Left lung (tissue), 10 donors: ENCODE measurements around the gene DDX49. TPM values are rescaled to one million over a fixed set of nuclear protein-coding genes. Genes with fewer than 3 reads are reported as not detected.
"Not testable (repeated sequence)": the region's sequence is repeated elsewhere in the genome, so short reads cannot be mapped to it uniquely, and the experiment has no call there.

Experiments
- ATAC-seq: fragments of 200-7000 bp; cut with Tn5 transposase; one replicate; pipeline ENCODE4 v1.9.1; 2020; ENCODE audit warnings: moderate library complexity
- DNase-seq, 4 donors: peaks; one replicate each; pipeline ENCODE4 v3.0.0-alpha.2; 2013 to 2020
- H3K27ac ChIP-seq, 2 donors: fragments of 200-600 bp; sonication (generic) in 1 of 2; one replicate each; pipeline versions ENCODE4 v1.5.0 to v1.8.0; 2020 to 2021
- H3K27me3 ChIP-seq, 2 donors: fragments of 200-600 bp; sonication (generic) in 1 of 2; one replicate each; pipeline versions ENCODE4 v1.5.0 to v1.8.0; 2020 to 2021
- H3K36me3 ChIP-seq, 2 donors: fragments of 200-600 bp; sonication (generic) in 1 of 2; one replicate each; pipeline versions ENCODE4 v1.5.0 to v1.8.0; 2020 to 2021
- H3K4me1 ChIP-seq, 2 donors: fragments of 200-600 bp; one replicate each; pipeline ENCODE4 v1.8.0; 2021
- H3K4me3 ChIP-seq, 2 donors: fragments of 200-600 bp; sonication (generic) in 1 of 2; one replicate each; pipeline versions ENCODE4 v1.5.0 to v1.8.0; 2020 to 2021; ENCODE audit warnings: mild to moderate bottlenecking in 1 of 2
- H3K9me3 ChIP-seq, 2 donors: fragments of 200-600 bp; sonication (generic) in 1 of 2; one replicate each; pipeline versions ENCODE4 v1.5.0 to v1.8.0; 2020 to 2021
- intact Hi-C, 2 donors: fragments of 100-400 bp; cut with DNase I; formaldehyde crosslinking; loops; one replicate each; pipeline versions ENCODE4 v1.11.2 to v1.14.2; 2022
- polyA plus RNA-seq, 6 donors: library from polyadenylated mRNA; unstranded; fragments of 120-200 nt; gene quantifications; one replicate each; pipeline ENCODE4 v1.2.1, GENCODE V29; 2013; ENCODE audit not compliant: insufficient read length in 6 of 6
- total RNA-seq, 2 donors: library from RNA; stranded (reverse); fragmentation: NEBNext Ultra II Directional; extraction: Animal tissue kit (Norgen Biotek cat#: 25700); gene quantifications; one replicate each; pipeline ENCODE4 v1.2.1, GENCODE V29; 2021
- TF ChIP-seq, protein P1 (sequence below), 2 donors: fragments of 200-600 bp; sonication (generic) in 1 of 2; IDR thresholded peaks; one replicate each; pipeline versions ENCODE4 v1.5.0 to v1.8.0; 2021; ENCODE audit warnings: antibody characterized with exemption in 2 of 2
- donor health status: DM: no; HTN: yes; CAD: no.
- donor health status: DM: no; HTN: no; CAD: no.

The DDX49 gene
- total and polyA plus RNA-seq, 8 donors: 33.5 to 51.8 (median 42.4) TPM

DNA sequence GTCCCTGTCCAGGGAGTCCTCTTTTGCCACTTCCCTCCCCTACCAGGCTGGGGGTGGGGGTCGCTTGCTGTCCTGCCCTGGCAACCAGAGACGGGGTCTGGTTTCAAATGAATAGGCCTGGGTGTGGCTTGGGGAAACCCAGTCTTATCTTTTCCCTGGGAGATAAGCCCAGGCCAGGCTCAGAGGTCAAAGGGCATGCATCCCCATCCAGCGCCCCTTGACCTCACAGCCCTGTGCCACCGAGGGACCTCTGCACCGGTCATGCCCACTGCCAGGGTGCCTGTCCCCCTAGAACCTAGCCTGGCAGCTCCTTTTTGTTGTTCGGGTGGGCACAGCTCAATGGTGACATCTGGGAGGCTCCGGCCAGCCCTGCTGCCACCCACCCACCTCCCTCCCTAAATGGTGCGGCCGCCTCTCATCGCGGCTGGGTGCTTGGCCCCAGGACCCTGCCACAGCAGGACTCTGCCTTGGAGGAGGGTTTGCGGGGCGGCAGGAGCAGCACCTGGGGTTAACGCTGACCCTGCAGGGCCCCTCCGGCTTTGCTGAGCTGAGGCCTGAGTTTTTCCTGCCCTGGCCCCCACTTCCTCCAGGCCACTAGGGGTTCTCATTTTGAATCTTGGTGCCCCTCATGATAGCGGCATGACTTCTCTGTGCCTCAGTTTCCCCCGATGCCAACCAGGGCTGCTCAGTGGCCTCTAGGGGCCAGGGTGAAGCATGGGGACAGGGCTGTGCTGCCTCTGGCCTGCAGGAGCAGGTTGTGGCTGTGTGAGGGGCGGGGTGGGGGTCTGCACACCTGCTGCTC, 20.7 kb upstream of the DDX49 start:
- no peak for ATAC-seq
- Histone ChIP-seq H3K9me3 (no peaks in the 10 kb centered on the region), H3K4me1 (peaks cover 0 to 16% of the 10 kb centered on the region in 2 donors), H3K36me3 (peaks cover 0 to 51% of the 10 kb centered on the region in 2 donors), H3K27ac (no peak overlapping the region), H3K4me3 (no peak overlapping the region), H3K27me3 (peaks cover 15 to 34% of the 10 kb centered on the region in 2 donors)
- DNase-seq: no peak
- intact Hi-C loops: no loop called here
- TF ChIP-seq, protein P1, sequence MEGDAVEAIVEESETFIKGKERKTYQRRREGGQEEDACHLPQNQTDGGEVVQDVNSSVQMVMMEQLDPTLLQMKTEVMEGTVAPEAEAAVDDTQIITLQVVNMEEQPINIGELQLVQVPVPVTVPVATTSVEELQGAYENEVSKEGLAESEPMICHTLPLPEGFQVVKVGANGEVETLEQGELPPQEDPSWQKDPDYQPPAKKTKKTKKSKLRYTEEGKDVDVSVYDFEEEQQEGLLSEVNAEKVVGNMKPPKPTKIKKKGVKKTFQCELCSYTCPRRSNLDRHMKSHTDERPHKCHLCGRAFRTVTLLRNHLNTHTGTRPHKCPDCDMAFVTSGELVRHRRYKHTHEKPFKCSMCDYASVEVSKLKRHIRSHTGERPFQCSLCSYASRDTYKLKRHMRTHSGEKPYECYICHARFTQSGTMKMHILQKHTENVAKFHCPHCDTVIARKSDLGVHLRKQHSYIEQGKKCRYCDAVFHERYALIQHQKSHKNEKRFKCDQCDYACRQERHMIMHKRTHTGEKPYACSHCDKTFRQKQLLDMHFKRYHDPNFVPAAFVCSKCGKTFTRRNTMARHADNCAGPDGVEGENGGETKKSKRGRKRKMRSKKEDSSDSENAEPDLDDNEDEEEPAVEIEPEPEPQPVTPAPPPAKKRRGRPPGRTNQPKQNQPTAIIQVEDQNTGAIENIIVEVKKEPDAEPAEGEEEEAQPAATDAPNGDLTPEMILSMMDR (IDR thresholded peaks at IDR 0.05): no peak

DNA sequence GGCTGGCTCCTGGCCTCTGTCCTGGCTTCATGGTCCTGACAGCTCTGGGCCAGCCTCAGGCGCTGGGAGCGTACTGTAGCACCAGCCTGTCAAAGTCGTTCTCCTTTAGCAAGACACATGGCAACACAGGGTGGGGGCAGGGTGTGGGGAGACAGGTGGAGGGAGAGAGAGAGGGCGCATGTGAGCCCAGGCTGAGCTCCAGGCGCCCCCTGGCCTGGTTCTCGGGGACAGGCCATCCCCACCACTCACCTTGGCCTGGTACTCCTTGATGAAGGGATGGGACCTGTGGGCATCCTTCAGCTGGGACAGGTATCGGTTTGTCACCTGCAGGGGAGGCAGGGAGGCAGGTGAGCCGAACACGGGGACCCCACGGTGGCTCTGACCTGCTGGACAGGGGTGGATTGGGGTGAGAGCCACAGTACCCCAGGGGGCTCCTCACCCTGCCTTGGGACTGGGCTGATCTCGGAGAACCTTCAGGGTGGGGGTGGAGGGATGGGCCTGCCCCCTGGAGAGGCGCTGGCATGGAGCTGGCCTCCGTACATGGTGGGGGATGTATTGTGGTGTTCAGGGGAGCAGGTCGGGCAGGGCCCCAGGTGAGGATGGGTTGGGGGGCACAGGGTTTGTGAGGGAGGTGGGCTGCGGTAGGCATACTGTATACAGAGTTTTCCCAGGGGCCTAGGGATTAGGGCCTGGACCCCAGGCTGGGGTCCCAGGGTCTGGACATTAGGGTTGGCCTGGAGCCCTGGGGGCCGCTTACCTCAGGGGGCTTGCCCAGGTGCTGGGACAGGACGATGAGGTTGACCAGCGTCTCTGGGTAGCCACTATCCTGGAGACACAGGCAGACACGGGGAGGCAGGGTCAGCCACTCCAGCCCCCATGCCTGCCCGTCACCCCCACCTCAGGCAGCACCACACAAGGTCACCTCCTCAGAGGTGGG, 19.6 kb upstream of the DDX49 start:
- H3K4me3 ChIP-seq: no peak overlapping the region
- ATAC-seq: no peak
- peaks cover 7 to 23% of the 10 kb centered on the region in 2 donors for H3K27me3 ChIP-seq
- H3K36me3 ChIP-seq: peaks cover 0 to 62% of the 10 kb centered on the region in 2 donors
- DNase-seq: no peak
- H3K9me3 ChIP-seq: no peaks in the 10 kb centered on the region
- peaks cover 0 to 13% of the 10 kb centered on the region in 2 donors for H3K4me1 ChIP-seq
- intact Hi-C loops: no loop called here
- TF ChIP-seq, protein P1 (IDR thresholded peaks at IDR 0.05): no peak
- H3K27ac ChIP-seq: no peak overlapping the region

DNA sequence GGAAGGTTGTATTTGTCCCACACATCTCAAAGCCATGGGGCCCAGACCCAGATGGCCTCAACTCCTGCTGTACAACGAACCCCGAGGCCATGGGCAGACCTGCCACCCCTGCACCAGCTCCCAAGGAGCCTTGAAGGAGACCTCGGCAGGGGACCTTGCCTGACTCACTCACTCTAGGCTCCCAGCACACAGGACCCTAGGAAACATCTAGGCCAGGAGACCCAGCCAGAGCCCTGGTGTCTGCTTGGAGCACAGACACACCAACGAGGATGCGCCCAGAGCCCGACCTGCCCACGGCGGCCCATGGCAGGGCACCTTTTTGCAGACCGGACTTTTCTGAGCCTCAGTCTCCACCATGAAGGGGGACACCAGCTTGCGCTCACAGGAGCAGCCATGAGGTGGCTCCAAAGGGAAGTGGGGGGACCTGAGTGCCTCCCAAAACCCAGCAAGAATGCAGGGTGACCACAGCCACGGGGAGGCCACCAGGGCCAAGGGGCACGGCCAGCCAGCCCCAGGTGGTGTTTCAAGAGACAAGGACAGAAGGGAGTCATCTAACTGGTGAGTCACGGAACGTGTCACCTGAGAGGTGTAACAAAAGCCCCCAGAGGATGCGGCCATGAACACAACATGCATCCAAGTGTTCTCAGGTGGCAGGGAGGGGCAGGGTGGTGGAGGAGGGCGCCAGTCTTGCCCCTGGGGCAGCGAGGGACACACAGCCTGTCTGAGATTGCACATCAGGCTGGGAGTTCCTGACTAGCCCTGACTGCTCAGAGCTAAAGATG, 18.6 kb upstream of the DDX49 start:
- DNase-seq (no peak), ATAC-seq (no peak)
- H3K27me3 ChIP-seq: peaks cover 0 to 15% of the 10 kb centered on the region in 2 donors
- H3K4me1 ChIP-seq: peaks cover 0 to 5% of the 10 kb centered on the region in 2 donors
- H3K4me3 ChIP-seq: no peak overlapping the region
- no peaks in the 10 kb centered on the region for H3K9me3 ChIP-seq
- TF ChIP-seq, protein P1 (IDR thresholded peaks at IDR 0.05): no peak
- H3K36me3 ChIP-seq: peaks cover 0 to 72% of the 10 kb centered on the region in 2 donors
- intact Hi-C loops: no loop called here
- H3K27ac ChIP-seq: no peak overlapping the region

DNA sequence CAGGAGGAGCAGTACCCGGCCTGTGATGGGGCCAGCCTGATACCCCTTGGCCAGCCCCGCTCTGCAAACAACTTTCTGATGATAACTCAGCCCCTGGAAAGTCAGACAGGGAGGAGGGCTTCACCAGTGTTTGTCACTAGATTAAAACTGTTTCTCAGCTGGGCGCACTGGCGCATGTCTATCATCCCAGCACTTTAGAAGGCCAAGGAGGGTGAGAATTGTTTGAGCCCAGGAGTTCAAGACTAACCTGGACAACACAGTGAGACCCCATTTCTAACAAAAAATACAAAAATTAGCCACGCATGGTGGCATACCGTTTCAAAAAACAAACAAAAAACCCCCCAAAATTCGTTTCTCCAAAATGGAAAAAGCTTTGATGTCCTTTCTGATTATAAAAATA, 18.0 kb upstream of the DDX49 start:
- no peaks in the 10 kb centered on the region for H3K9me3 ChIP-seq

DNA sequence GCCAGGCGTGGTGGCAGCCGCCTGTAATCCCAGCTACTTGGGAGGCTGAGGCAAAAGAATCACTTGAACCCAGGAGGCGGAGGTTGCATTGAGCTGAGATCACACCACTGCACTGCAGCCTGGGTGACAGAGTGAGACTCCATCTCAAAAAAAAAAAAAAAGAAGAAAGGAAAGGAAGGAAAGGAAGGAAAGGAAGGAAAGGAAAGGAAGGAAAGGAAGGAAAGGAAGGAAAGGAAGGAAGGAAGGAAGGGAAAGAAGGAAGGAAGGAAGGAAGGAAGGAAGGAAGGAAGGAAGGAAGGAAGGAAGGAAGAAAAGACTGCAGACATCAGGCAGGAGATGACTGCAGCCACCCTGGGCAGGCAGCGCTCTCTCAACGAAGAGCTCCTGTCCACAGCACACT, 17.0 kb upstream of the DDX49 start:
- H3K27ac ChIP-seq, H3K9me3 ChIP-seq, H3K4me3 ChIP-seq, H3K4me1 ChIP-seq, DNase-seq, intact Hi-C loops, H3K27me3 ChIP-seq, ATAC-seq: not testable (repeated sequence)
- H3K36me3 ChIP-seq: peaks cover 0 to 89% of the 10 kb centered on the region in 2 donors

More for the DNA sequence above, 18.0 kb upstream of the DDX49 start:
- peaks cover 0 to under 1% of the 10 kb centered on the region in 2 donors for H3K4me1 ChIP-seq
- TF ChIP-seq, protein P1 (IDR thresholded peaks at IDR 0.05): no peak
- H3K27ac ChIP-seq: no peak overlapping the region
- H3K4me3 ChIP-seq: no peak overlapping the region
- peaks cover 0 to 10% of the 10 kb centered on the region in 2 donors for H3K27me3 ChIP-seq
- DNase-seq (no peak), ATAC-seq (no peak)
- H3K36me3 ChIP-seq: peaks cover 0 to 78% of the 10 kb centered on the region in 2 donors
- intact Hi-C loops: no loop called here
